HT1080 (cell line): ENCODE results near the gene SIRT6. TPM values are rescaled to one million over a fixed set of nuclear protein-coding genes. Genes with fewer than 3 reads are reported as not detected.
A peak's percentile ranks its signal among the peaks of the same experiment; 100 is the strongest.
"Not testable (repeated sequence)": the region's sequence is repeated elsewhere in the genome, so short reads cannot be mapped to it uniquely, and the experiment has no call there.

ENCODE experiments used
- DNase-seq: peaks from one replicate; pipeline ENCODE4 v3.0.0-alpha.2; 2015; ENCODE audit warnings: low read depth
- total RNA-seq: library from RNA; depleted of rRNA; stranded (reverse); fragments of >200 nt; shearing (Covaris generic); gene quantifications from 2 replicates; pipeline ENCODE4 v1.2.3, GENCODE V29; 2014

Gene SIRT6
- total RNA-seq, 1 experiment from 2014 or later: 18.5 TPM

GRCh38 chr19:4200940-4201542 lies 18.7 kb upstream of the SIRT6 start:
- DNase-seq: no peak

- no peak for DNase-seq
Measured at GRCh38 chr19:4199699-4200293, 17.4 kb upstream of the SIRT6 start.

- DNase-seq: no peak
Measured at GRCh38 chr19:4198467-4199126, 16.2 kb upstream of the SIRT6 start.

- DNase-seq: no peak
Measured at GRCh38 chr19:4197625-4198466, 15.5 kb upstream of the SIRT6 start.

- no peak for DNase-seq
Measured at GRCh38 chr19:4197228-4197624, 14.9 kb upstream of the SIRT6 start.

GRCh38 chr19:4196587-4197148 lies 14.3 kb upstream of the SIRT6 start:
- no peak for DNase-seq

GRCh38 chr19:4196009-4196408 lies 13.6 kb upstream of the SIRT6 start:
- DNase-seq: no peak

- no peak for DNase-seq
Measured at GRCh38 chr19:4194353-4194752, 12.0 kb upstream of the SIRT6 start.

GRCh38 chr19:4192537-4192936 lies 10.2 kb upstream of the SIRT6 start:
- DNase-seq: not testable (repeated sequence)

- no peak for DNase-seq
Measured at GRCh38 chr19:4189641-4190040, 7.3 kb upstream of the SIRT6 start.

GRCh38 chr19:4187313-4188122 lies 5.2 kb upstream of the SIRT6 start:
- DNase-seq: no peak

- peak; percentile 57 for DNase-seq
Measured at GRCh38 chr19:4186087-4186993, 4.0 kb upstream of the SIRT6 start.

GRCh38 chr19:4185413-4186086 lies 3.2 kb upstream of the SIRT6 start:
- DNase-seq: no peak

GRCh38 chr19:4184718-4185352 lies 2.5 kb upstream of the SIRT6 start:
- no peak for DNase-seq

- DNase-seq: no peak
Measured at GRCh38 chr19:4183967-4184717, 1.8 kb upstream of the SIRT6 start.

- DNase-seq: no peak
Measured at GRCh38 chr19:4181053-4181508, 1.3 kb downstream of the SIRT6 start.

- no peak for DNase-seq
Measured at GRCh38 chr19:4178990-4179389, 3.4 kb downstream of the SIRT6 start.

GRCh38 chr19:4177146-4177545 lies 5.2 kb downstream of the SIRT6 start:
- no peak for DNase-seq
